Coronary artery (tissue), 2 donors: Measurements from ENCODE around the gene UNC13B.

Source experiments
- DNase-seq: peaks from one replicate; pipeline ENCODE4 v3.0.0-alpha.2; 2017; ENCODE audit warnings: low spot score
- H3K27ac ChIP-seq, 2 donors: fragments of 200-600 bp; sonication (generic); one replicate each; pipeline ENCODE4 v1.5.1; 2016 to 2019
- H3K4me3 ChIP-seq: fragments of 200-600 bp; sonication (generic); 2 replicates; pipeline ENCODE4 v1.5.1; 2016; ENCODE audit warnings: mild to moderate bottlenecking, moderate library complexity
- CTCF ChIP-seq: fragments of 200-600 bp; sonication (generic); IDR thresholded peaks from one replicate; pipeline ENCODE4 v1.5.1; 2019; ENCODE audit warnings: antibody characterized with exemption

UNC13B gene

DNA sequence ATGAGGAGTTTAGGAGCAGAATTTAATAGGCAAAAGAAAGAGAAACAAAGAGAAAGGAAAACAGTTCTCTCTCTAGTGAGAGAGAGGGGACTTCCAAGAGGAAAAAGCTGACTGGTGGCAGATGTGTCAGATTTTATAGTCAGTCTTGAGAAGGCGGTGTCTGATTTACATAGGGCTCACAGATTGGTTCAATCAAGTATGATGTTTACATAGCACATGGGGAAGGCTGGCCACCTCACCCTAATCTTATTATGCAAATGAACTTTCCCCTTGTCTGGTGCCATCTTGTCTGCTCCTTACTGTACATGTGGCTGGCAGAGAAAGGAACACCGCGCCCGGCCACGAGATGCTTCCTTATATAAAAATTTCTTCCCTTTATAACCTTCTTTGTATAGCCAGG is 24.7 kb downstream of the UNC13B start:
- no peak for TF ChIP-seq CTCF
- Histone ChIP-seq H3K27ac (no peak overlapping the region), H3K4me3 (no peak overlapping the region)
- DNase-seq, result no peak

GRCh38 chr9:35190203-35190602 is 28.4 kb downstream of the UNC13B start:
- Histone ChIP-seq H3K27ac (no peak overlapping the region), H3K4me3 (no peak overlapping the region)
- TF ChIP-seq CTCF, result no peak
- DNase-seq, result no peak

DNA sequence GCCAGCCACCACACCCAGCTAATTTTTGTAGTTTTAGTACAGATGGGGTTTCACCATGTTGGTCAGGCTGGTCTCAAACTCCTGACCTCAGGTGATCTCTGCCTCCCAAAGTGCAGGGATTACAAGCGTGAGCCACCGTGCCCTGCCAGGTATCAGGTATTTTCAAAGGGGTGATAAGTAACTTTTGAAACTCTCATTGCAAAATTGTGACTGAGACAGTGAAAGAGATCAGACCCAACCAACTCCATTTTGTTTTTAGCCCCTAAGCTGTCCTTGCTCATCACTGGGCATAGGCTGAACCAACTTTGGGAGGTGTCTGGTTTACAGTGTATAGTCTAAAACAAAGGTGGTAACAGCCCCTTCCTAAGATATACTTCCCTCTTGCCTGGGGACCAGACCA is 29.3 kb downstream of the UNC13B start:
- TF ChIP-seq CTCF, result no peak
- no peak overlapping the region for H3K4me3 ChIP-seq
- H3K27ac ChIP-seq, result no peak overlapping the region
- DNase-seq, result no peak

DNA sequence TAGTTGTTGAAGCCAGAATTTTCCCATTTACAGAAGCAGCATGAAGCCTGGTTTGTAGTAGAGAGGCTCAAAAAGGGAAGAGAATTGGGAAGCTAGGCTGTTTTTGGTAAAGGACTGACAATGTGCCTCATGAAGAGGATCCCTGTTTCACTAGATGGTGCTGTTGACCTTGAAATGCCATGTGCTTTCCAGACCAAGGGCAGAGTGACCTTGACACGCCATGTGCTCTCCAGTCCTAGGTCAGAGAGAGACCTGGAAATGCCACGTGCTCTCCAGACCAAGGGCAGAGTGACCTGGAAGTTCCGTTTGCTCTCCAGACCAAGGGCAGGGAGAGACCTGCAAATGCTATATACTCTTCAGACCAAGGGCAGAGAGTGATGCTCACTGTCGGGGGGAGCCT is 32.0 kb downstream of the UNC13B start:
- Histone ChIP-seq H3K27ac (no peak overlapping the region), H3K4me3 (no peak overlapping the region)
- no peak for DNase-seq
- TF ChIP-seq CTCF, result no peak

GRCh38 chr9:35195683-35196082 is 33.9 kb downstream of the UNC13B start:
- no peak overlapping the region for H3K4me3 ChIP-seq
- no peak overlapping the region for H3K27ac ChIP-seq
- no peak for TF ChIP-seq CTCF
- DNase-seq, result no peak

DNA sequence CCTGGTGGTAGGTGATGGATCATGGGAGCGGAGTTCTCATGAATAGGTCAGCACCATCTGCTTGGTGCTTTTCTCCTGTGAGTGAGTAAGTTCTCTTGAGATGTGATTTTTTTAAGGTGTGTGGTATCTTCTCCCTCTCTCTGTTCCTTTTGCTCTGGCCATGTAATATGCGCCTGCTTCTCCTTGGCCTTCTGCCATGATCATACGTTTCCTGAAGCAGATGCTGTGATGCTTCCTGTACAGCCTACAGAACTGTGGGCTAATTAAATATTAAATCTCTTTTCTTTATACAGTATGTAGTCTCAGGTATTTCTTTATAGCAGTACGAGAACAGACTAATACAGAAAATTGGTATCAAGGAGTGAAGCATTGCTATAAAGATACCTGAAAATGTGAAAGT is 36.4 kb downstream of the UNC13B start:
- no peak overlapping the region for H3K27ac ChIP-seq
- no peak for DNase-seq
- TF ChIP-seq CTCF, result no peak
- H3K4me3 ChIP-seq, result no peak overlapping the region

GRCh38 chr9:35203528-35203927 is 41.7 kb downstream of the UNC13B start:
- Histone ChIP-seq H3K27ac (no peak overlapping the region), H3K4me3 (no peak overlapping the region)
- TF ChIP-seq CTCF, result no peak
- no peak for DNase-seq
